ENCODE measurements around the gene ARHGAP28. TPM values are rescaled to one million over a fixed set of nuclear protein-coding genes. Genes with fewer than 3 reads are reported as not detected.

ARHGAP28 gene
- total RNA-seq, 1 donor from 2014 or later, result 4.4 TPM

DNA sequence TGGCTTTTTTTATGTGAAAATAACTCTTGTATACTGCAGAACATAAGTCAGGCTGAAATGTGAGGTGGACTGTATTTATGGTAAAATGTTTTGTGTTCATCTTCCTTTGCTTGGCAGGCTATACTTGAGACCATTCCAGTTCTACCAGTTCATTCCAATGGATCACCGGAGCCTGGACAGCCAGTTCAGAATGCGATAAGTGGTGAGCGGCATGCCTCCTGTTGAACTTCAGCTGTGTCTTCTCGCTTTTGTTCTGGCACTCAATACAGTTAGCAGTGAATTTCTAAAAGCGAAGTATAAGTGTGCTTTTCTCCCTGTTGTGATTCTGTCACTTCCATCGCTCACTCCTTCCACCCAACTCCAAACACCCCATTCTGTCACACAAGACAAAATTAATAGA lies 138.5 kb downstream of the ARHGAP28 start:
- no peak for DNase-seq (ENCODE audit: low read depth, low spot score)

DNA sequence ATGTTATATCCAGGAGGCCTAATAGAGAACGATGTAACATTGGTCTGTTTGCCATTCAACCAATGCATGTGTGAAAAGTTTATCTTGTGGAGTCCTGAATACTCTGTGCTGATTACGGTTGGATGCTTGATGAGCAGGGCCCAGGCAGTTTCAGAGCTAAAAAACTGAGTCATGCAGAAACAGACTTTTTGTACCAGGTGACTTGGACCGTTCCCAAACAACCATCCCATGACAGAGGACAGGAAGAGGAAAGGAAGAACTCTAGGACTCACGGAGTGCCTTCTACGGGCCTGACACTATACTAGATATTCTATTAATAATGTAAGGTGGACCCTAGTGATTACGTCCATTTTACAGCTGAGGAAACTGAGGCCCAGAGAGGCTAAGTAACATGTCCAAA lies 142.1 kb downstream of the ARHGAP28 start:
- no peak for DNase-seq (ENCODE audit: low read depth, low spot score)

DNA sequence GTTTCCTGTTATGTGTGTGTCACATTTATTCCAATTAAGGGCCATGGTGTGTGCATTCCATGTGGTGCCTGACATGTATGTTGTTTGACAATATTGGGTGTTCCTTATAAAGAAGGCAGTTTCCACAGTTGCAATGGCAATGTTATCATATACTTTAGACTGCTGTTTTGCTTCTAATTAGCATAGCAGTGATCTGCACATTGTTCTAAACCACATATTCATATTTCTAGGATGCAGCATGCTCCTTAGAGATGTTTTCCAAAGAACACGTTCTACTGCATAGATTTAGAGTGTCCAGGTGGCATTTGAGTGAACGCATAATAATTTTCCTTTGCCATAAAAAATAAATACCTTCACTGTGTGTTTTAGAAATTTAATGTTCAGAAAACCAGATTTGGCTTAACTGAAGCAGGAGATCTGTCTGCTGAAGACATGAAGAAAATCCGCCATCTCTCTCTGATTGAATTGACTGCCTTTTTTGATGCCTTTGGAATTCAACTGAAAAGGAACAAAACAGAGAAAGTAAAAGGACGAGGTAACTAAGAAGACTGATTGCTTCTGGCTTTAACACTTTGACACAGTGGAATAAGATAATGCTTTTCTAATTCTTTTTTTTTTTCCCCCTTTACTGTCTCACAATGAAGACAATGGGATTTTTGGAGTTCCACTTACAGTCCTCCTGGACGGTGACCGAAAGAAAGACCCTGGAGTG lies 143.7 kb downstream of the ARHGAP28 start:
- DNase-seq (ENCODE audit: low read depth, low spot score), result no peak

DNA sequence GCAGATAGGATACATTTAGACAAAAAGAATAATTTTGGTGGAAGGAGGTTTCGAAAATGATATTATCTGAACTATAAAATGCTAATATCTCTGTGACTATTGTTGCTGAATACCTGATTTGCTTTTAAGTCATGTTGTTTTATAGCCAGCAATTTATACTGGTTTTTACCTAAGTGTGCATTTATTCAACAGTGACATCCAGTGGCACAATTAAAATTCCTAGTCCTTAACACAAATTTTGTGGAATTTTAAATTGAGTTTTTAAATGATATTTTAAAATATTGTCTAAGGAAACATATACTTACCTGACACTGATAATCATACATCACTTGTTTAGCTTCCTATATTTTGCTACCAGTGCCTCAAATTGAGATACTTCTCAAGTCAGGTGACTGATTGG lies 144.8 kb downstream of the ARHGAP28 start:
- no peak for DNase-seq (ENCODE audit: low read depth, low spot score)

DNA sequence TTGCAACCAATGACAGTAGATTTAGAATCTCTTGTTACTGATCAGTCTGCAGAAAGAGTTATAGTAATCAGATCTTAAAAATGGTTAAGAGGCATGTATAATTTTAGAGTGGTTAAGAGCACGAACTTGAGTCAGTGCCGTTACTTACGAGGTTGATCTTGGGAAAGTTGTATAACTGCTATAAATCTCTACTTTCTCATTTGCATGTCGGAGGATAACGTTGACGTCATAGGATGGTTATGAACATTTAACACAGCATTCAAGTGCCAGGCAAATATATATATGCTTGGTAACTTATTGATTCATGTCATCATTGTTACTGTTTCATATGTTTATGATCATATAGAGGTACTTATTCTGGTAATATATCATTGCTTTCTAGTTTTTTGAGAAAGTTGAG lies 146.2 kb downstream of the ARHGAP28 start:
- DNase-seq (ENCODE audit: low read depth, low spot score), result no peak

DNA sequence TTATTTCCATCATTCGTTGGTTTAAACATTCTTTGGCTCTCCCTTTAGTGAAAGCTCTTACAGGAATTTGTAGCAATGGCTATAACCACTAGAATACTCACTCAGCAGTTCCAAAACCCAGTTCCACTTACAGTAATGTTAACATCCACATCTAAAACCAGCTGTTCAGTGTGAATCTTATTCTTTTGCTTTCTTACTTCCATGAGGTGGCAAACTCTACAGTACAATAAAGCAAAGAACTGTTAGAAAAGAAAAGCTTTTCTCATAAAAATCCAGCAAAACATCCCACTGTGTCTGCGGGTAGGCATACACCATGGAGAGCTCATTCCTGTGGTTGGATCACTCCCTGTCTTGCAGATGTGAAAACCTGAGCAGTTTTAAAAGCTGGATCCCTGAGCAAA lies 147.1 kb downstream of the ARHGAP28 start:
- no peak for DNase-seq (ENCODE audit: low read depth, low spot score)

DNA sequence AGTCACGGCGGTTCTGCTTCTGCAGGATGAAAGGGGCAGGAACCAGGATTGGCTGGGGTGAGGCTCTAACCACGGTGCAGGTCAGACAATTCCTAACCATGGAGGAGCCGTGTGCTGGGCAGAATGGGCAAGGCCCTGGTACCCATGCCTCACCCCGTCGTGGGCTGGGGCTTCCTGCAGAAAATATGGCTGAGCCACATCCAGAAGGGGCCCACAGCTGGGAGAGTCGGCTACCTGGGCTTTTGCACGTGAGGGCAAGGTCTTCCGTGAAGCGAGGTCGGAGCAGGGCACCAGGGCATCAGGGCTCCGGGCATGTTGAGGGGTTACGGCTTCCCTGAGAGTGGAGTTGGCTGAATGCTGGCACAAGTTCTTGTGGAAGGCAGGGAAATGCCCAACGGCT lies 147.8 kb downstream of the ARHGAP28 start:
- no peak for DNase-seq (ENCODE audit: low read depth, low spot score)

DNA sequence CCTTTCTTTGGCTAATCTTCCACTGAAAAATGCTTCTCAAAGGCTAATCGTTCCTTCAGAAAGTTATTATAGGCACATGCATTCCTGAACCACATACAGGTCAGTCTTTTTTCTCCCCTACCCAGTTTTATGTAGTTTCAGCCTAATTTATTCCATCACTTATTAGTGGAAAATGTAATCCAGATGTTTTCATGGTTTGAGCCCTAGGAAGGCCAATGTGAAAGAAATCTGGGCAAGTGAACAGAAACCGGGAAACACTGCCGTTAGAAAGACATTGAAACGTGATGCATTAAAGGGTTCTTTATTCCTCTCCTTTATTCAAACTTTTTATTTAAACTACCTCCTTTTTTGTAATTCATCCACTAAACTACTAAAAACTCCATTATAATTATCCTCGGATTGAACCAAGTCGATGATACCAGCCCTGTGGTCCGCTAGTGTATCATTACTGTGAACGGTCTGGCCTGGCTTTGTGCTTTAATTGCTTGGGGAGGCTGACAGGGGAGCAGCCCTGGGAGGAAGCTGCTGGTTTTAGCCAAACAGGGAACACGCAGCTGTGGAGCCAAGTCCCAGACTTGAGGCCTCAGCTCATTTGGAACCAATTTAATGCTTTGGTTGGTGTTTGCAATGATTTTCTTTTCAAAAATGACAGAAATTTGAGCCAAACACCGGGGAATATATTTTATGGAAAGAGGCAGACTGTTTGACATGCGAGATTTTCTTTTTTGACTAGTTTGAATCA lies 149.2 kb downstream of the ARHGAP28 start:
- DNase-seq (ENCODE audit: low read depth, low spot score), result no peak

DNA sequence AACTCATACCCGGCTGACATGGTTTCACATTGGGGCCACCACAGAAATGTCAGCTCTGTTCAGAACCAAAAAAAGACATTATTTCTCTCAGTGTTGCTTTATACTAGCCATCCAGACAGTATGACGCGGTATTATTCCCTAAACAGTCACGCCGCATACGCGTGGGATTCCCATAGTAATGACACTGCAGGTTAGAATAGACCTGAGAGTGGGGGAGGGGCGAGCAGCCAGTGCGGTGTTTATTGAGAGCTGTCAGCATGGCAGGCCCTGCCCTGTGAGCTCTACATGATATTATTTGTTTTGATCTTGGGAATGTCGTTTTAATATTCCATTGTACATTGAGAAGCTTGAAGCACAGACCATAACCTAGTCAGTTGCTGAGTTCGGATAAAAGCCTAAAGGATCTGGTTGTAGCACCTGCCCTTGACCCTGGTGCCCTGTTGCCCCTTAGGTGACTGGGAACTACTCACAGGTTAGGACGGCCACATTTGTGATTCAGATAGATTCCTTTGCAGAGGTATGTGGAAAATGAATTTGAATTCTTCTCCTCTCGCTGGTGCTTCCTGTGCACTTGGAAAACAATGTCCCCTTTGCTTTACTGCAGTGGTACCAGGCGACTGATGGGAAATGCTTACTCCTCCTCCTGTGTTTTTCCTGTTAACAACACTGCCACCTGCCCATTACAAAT lies 150.1 kb downstream of the ARHGAP28 start:
- no peak for DNase-seq (ENCODE audit: low read depth, low spot score)

DNA sequence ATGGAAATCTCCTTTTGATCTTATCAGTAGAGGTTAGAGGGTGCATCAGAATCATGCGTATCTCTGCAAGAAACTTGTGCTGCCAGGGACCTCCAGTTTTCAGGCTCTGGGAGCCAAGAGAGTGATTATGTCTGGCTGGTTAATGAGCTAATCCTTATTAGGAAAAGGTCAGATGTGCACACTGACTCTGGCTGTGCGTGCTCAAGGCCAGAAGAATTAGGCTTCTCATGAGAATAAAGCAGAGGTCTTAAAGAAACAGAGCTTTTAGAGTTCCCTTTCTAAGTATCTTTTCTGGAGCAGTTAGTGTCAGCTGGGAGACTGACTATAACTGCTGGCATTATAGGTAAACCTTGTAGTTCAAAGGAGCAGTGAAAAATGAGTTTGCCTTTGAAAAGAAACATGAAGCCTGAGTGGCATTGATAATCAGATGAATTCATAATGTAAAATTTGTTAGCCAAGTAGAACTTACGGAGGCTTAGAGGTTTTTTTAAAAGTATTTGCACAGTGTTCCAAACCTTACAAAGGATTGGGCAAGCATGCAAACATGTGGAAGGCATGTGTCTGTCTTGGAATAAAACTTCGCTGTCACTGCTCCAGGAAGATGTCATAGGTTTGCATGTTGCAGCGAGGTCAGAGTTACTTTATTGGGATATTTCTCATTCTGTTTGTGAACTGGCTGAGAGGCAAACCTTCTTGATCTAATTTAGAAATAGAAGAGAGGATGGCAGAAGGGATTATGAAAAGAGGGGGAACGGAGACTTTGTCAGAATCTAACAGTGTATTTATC lies 151.7 kb downstream of the ARHGAP28 start:
- DNase-seq (ENCODE audit: low read depth, low spot score), result no peak

DNA sequence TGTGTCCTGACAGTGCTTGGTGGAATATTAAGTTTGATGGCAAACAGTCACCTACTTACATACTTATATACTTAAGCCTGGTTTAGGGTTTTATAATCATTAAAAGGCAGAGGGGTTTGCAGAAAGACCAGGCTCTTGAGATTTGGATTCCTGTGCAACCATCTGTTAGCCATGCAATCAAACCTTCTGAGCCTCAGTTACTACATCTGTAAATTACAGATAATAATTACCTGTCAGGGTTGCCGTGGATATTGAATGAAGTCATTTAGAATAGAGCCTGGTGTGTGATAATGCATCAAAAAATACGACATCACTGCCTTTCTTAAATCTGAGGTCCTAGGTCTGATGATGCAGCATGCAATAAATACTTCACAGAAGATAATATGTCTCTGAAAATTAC lies 152.9 kb downstream of the ARHGAP28 start:
- DNase-seq (ENCODE audit: low read depth, low spot score), result no peak

DNA sequence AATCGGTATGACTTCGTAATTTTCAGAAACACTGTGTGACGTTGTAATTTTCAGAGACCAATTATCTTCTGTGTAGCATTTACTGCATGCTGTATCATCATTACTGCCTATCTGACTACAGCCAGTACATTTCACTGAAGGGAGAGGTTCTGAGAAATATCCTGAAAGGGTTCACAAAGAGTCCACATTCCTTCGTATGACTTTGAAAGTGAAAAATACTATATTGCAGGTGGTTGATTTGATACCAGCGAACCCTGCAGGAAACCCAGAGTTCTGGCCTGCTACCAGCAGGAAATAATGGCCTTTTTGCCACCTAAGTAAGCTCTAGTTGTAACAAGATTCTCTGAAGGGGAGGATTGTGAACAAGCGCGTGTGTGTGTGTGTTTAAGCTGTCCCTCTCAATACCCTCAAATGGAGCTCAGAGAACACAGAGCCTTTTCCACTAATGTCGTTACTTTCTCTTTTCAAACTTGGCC lies 155.5 kb downstream of the ARHGAP28 start:
- DNase-seq (ENCODE audit: low read depth, low spot score), result no peak

DNA sequence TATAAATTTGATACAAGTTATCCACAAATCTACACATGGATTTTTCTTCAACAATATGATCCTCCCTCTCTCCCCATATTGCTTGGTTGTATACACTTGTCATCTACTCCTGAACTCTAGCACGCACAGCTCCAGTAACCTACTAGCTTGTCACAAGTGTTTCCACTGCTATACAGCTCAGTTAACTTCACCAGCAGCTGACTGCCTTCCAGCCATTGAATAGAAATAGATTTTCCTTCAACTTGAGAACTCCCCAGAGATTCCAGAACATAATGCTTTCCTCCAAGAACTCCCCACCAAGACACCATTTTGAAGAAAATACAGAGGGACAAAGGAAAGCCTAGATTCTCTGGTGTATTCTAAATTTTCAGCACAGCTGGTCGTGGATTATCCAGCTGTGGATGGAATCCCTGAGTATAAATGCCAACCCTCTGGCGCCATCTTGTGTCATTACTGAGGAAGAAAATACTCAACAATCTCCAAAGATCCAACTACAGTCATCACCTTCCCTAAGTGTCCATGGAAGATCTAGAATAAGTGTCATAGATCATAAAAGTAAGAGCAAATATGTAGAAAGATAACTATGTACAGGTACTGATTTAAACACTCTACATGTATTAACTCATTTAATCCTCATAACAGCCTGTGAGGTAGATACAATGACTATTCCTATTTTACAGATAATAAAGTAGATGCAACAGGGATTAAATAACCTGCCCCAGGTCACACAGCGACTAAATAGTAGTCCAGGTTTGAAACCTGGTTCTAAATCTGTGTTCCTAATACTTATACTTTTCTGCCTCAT lies 156.7 kb downstream of the ARHGAP28 start:
- DNase-seq (ENCODE audit: low read depth, low spot score), result peak; percentile 3

DNA sequence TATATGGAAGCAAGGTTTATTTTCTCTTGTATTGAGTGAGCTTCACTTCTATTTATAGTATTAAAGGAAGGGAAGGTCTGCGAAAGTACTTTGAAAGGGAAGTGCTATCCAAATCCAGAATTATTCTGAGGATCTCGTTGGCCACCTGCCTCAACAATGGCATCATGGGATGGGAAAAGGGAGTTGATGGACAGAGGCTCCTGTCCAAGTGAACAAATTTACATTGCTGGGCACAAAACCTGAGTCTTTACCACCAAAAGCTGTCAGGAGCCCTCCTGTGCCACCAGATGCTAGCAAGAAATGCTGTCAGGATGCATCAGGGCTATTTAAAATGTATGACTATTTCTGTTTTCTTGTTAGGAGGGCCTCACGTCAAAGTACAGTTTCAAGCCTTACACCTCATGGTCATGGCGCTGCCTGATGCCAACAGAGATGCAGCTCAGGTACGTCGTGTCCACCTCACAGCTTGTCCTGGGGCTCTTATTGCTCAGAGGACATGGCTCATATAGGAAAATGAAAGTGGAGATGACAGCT lies 157.3 kb downstream of the ARHGAP28 start:
- no peak for DNase-seq (ENCODE audit: low read depth, low spot score)

DNA sequence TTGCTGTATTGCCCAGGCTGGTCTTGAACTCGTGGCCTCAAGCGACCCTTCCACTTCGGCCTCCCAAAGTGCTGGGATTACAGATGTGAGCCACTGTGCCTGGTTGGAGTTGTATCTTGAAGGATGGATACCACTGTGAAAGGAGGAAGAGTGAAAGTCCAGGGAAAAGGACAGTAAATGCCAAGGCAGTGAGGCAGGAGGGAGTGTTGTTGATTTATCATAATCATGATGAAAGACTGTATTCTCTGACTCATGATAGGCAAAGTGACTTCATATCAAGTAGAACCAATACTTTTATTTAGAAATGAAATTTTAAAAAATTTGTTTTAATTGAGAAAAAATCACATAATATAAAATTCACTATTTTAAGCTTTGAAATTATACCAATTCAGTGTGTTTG lies 162.3 kb downstream of the ARHGAP28 start:
- DNase-seq (ENCODE audit: low read depth, low spot score), result no peak

DNA sequence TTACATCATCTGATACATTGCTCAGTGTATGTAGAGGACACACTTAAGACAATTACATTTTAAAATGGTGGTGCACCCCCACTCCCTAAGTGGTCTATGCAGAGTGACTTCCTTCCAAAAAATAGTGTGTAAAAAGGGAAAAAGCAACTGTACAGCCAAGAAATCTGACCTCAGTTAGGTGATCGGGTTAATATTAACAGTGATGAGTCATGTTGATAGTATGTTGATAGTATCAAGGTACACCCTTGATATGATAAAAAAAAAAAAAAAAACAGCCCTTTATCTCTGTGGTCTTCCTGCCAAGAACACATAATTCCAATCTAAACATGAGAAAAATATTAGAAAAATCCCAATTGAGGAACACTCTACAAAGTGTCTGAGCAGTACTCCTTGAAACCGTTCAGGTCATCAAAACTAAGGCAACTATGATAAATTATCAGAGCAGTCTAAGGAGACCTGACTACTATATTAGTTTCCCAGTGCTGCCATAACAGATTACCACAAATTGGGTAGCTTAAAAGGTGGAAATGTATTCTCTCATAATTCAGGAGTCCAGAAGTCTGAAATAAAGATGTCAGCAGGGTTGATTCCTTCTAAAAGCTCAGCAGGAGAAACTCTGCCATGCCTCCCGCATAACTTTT lies 171.9 kb downstream of the ARHGAP28 start:
- DNase-seq (ENCODE audit: low read depth, low spot score), result no peak

DNA sequence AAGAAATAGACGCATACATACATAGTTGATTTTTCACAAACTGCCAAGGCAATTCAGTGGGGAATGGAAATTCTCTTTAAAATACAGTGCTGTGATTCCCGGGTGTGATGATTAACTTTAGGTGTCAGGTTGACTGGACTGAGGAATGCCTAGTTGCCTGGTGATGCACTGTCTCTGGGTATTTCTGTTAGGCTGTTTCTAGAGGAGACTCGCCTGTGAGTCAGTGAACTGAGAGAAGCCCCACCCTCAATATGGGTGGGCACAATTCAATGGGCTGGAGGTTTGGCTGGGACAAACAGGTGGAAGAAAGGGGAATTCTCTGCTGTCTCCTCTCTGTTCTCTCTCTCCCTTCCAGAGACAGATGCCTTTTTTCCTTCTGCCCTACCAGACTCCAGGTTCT lies 187.6 kb downstream of the ARHGAP28 start:
- no peak for DNase-seq (ENCODE audit: low read depth, low spot score)

DNA sequence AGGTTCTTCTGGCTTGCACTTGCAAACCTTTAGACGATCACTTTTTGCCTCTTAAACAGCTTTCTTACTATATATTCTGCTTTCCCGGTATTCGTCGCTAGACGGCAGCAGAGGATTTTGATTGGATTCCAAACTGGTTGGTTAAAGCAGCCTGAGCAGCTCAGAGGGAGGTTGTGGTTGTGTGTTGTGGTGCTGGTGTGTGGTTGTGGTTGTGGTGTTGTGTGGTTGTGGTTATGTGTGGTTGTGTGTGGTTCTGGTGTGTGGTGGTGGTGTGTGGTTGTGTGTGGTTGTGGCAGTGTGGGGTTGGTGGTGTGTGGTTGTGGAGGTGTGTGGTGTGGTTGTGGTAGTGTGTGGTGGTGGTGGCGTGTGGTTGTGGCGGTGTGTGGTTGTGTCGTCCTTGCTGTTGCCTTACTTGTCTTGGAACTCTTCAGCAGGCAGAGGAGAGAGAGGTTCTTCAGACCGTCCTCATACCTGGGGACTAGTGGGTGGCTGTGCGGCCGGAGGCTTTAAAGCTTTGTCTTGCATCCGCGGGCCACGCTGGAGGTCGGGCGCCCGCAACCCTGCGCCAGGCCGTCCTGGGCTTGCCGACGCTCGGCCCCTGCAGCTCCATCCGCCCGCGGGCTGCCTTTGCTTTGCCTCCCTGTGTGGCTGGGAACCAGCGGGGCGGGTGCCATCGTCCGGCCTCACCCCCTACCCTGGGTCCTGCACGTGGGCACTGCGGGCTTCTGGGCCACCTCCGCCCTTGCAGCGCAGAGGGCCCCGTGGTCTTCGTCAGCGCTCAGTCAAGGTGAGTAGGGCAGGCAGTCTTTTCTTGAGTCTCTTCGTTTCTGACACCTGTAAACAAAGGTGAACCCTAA lies 190.8 kb downstream of the ARHGAP28 start:
- no peak for DNase-seq (ENCODE audit: low read depth, low spot score)

DNA sequence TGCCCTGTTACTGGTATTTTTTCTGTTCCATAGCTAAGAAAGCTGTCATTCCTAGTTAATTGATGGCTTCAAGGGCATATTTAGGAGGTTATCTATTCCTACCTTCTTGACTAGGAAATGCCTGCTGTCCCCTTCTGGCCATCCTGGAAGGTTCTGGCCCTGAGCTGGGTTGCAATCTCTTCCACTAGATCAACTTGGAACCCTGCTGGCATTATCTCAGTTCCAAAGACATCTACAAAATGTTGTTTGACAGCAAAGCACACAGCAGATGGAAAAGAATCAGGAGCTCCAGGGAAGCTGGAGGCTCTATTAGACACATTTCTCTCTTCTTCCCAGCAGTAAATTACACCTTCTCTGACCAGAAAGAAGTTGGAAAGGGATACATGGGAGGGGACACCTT lies 192.1 kb downstream of the ARHGAP28 start:
- DNase-seq (ENCODE audit: low read depth, low spot score), result no peak

Measured in pulmonary artery endothelial cell (primary cell).